HEK293T (cell line): ENCODE measurements around the gene C2CD2.

Experiments used
- ARNT ChIP-seq: fragments of 450-650 bp; IDR thresholded peaks from 2 replicates; pipeline ENCODE4 v1.6.1; 2017; ENCODE audit warnings: mild to moderate bottlenecking
- BHLHE40 ChIP-seq: fragments of 450-650 bp; IDR thresholded peaks from 2 replicates; pipeline ENCODE4 v1.6.1; 2016; ENCODE audit warnings: mild to moderate bottlenecking, moderate library complexity, borderline replicate concordance
- CTBP1 ChIP-seq: fragments of 450-650 bp; IDR thresholded peaks from 2 replicates; pipeline ENCODE4 v1.6.1; 2016; ENCODE audit warnings: borderline replicate concordance
- ELF4 ChIP-seq: fragments of 450-650 bp; IDR thresholded peaks from 2 replicates; pipeline ENCODE4 v1.6.1; 2017; ENCODE audit warnings: antibody characterized with exemption
- FOXK2 ChIP-seq: fragments of 450-650 bp; IDR thresholded peaks from 2 replicates; pipeline ENCODE4 v1.6.1; 2016; ENCODE audit warnings: mild to moderate bottlenecking
- HDGF ChIP-seq: fragments of 450-650 bp; IDR thresholded peaks from 2 replicates; pipeline ENCODE4 v1.6.1; 2017; ENCODE audit warnings: antibody characterized with exemption, borderline replicate concordance
- NFRKB ChIP-seq: fragments of 450-650 bp; IDR thresholded peaks from 2 replicates; pipeline ENCODE4 v1.6.1; 2016; ENCODE audit warnings: mild to moderate bottlenecking, moderate library complexity
- PKNOX1 ChIP-seq: fragments of 450-650 bp; IDR thresholded peaks from 2 replicates; pipeline ENCODE4 v1.6.1; 2016
- SP1 ChIP-seq: fragments of 450-650 bp; IDR thresholded peaks from 2 replicates; pipeline ENCODE4 v1.6.1; 2017
- SUZ12 ChIP-seq: fragments of 450-650 bp; IDR thresholded peaks from 2 replicates; pipeline ENCODE4 v1.6.1; 2016; ENCODE audit warnings: mild to moderate bottlenecking

GRCh38 chr21:41914965-41915364 is 38.9 kb downstream of the C2CD2 start:
- no peak for TF ChIP-seq CTBP1
- no peak for TF ChIP-seq ARNT
- TF ChIP-seq HDGF: no peak
- TF ChIP-seq SP1: no peak
- TF ChIP-seq BHLHE40: no peak
- no peak for TF ChIP-seq SUZ12
- no peak for TF ChIP-seq ELF4
- no peak for TF ChIP-seq PKNOX1
- no peak for TF ChIP-seq FOXK2
- no peak for TF ChIP-seq NFRKB
